ENCODE results near the gene INTS15. TPM values are rescaled to one million over a fixed set of nuclear protein-coding genes. Genes with fewer than 3 reads are reported as not detected.
"Not testable (repeated sequence)": the region's sequence is repeated elsewhere in the genome, so short reads cannot be mapped to it uniquely, and the experiment has no call there.

The INTS15 gene
- total RNA-seq, 6 donors from 2014 or later = 23.4 to 61.8 (median 35.4) TPM

DNA sequence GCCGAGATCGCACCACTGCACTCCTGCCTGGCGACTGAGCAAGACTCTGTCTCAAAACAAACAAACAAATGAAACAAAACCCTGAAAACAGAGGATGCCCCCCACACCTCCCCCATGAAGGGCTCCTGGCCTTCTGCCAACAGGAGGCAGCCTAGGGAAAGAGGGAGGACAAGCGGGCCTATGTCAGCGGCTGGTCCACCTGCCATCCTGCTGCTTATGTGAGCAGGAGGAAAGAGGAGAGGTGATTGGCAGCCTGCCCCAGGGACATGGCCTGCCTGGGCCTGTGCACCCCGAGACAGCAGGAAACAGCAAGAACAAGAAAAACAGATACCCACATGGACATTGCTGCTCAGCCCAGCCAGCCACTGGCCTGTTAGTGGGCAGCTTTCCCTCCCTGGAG is 38.2 kb downstream of the INTS15 start:
- TF ChIP-seq POLR2A (IDR thresholded peaks at IDR 0.05) = no peak
- no peaks in the 10 kb centered on the region for H3K9me3 ChIP-seq
- no peaks in the 10 kb centered on the region for H3K27me3 ChIP-seq
- ATAC-seq (ENCODE audit: low FRiP score in 2 of 2) = no peak
- H3K4me3 ChIP-seq = no peak overlapping the region
- H3K36me3 ChIP-seq = peaks cover 0 to 10% (median 4%) of the 10 kb centered on the region in 4 donors
- H3K4me1 ChIP-seq = peaks cover 0 to 6% (median 0%) of the 10 kb centered on the region in 4 donors
- WGBS, 2 donors = 85 to 89% methylated on average over 6 of the region's 6 CpGs
- H3K27ac ChIP-seq = no peak overlapping the region
- no peak for DNase-seq

DNA sequence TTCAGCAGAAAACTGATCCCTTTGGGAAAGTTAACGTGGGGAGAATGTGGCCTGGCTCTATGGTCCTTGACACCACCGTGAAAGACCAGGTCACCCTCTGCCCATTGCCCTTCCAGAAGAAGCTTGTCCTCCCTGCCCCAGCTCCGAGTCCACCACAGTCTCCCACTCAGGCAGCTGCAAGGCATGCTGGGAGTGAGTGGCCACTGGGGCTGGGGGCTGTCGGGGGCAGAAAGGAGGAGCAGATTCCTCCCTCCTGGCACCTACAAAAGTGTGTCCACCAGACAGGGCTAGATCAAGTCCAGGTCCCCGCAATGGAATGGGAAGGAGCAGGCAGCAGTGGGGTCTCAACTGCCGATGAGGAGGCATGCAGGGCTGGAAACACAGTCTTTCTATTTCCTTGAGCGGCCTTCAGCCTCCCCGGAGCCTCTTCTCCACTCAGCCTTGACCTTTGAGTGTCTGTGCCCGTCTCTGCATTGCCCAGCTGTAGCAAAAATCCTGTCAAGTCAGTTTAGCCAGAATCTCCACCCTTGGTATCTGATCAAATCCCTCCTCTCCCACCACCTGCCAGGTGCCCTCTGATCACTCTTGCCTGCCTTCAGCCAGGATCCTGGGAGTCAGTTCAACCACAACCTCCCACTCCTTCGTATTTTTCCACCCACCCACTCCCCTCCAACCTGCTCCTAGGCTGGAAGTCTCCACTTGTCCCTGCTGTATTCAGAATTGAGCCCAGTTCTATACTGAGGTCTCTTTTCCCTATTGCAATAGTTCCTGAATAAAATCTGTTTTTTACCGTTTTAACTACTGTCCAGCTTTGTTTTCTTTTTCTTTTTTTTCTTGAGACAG is 40.4 kb downstream of the INTS15 start:
- Histone ChIP-seq H3K27me3 (no peaks in the 10 kb centered on the region), H3K4me1 (no peaks in the 10 kb centered on the region), H3K4me3 (no peak overlapping the region), H3K27ac (no peak overlapping the region), H3K9me3 (no peaks in the 10 kb centered on the region), H3K36me3 (no peaks in the 10 kb centered on the region)
- TF ChIP-seq POLR2A (IDR thresholded peaks at IDR 0.05) (no peak), POLR2AphosphoS5 (IDR thresholded peaks at IDR 0.05) (no peak), EP300 (IDR thresholded peaks at IDR 0.05) (no peak)
- TF ChIP-seq, protein P1, sequence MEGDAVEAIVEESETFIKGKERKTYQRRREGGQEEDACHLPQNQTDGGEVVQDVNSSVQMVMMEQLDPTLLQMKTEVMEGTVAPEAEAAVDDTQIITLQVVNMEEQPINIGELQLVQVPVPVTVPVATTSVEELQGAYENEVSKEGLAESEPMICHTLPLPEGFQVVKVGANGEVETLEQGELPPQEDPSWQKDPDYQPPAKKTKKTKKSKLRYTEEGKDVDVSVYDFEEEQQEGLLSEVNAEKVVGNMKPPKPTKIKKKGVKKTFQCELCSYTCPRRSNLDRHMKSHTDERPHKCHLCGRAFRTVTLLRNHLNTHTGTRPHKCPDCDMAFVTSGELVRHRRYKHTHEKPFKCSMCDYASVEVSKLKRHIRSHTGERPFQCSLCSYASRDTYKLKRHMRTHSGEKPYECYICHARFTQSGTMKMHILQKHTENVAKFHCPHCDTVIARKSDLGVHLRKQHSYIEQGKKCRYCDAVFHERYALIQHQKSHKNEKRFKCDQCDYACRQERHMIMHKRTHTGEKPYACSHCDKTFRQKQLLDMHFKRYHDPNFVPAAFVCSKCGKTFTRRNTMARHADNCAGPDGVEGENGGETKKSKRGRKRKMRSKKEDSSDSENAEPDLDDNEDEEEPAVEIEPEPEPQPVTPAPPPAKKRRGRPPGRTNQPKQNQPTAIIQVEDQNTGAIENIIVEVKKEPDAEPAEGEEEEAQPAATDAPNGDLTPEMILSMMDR (IDR thresholded peaks at IDR 0.05) = no peak
- 72 to 73% methylated on average over 8 to 10 of the region's 11 CpGs for WGBS, 2 donors
- no peak for ATAC-seq (ENCODE audit: low FRiP score in 2 of 2)
- no peak for DNase-seq

DNA sequence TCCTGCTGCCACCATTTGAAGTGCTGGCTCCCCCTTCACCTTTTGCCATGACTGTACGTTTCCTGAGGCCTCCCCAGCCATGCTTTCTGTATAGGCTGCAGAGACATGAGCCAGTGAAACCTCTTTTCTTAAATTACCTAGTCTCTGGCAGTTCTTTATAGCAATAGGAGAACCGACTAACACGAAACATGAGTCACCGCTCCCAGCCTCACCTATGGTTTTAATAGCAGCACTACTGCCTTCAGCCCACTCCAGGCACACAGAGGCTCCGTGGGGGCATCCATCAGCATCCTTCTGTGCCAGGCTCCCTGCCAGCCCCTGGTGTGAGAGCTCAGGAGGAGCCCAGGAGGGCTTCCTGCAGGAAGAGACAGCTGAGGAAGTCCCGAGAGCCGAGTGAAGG is 41.8 kb downstream of the INTS15 start:
- Histone ChIP-seq H3K27ac (no peak overlapping the region), H3K27me3 (no peaks in the 10 kb centered on the region), H3K4me3 (no peak overlapping the region), H3K36me3 (no peaks in the 10 kb centered on the region), H3K9me3 (no peaks in the 10 kb centered on the region), H3K4me1 (peaks cover 4 to 10% (median 5%) of the 10 kb centered on the region in 4 donors)
- DNase-seq (no peak), ATAC-seq (ENCODE audit: low FRiP score in 2 of 2) (no peak)
- no peak for TF ChIP-seq EP300 (IDR thresholded peaks at IDR 0.05)
- TF ChIP-seq POLR2A (IDR thresholded peaks at IDR 0.05) = no peak
- TF ChIP-seq, protein P1 (IDR thresholded peaks at IDR 0.05) = no peak
- no peak for TF ChIP-seq POLR2AphosphoS5 (IDR thresholded peaks at IDR 0.05)
- 75 to 80% methylated on average over 5 to 7 of the region's 7 CpGs for WGBS, 2 donors

DNA sequence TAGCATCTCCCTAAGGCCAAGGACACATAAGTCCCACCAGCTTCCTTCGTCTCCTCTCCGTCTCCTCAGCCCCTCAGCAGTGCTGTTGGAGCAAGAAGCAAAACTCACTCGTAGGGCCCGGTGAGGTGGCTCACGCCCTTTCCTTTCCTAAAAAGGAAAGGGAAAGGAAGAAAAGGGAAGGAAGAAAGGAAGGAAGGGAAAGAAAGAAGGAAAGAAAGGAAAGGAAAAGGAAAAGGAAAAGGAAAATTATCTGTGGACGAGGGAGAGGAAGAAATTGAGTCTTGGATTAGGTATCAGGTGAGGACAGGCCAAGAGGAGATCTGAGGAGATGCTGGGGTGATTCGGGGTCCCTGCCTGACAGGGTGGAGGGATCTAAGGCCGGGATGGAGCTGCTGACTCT is 44.2 kb downstream of the INTS15 start:
- WGBS, 2 donors = 75 to 80% methylated on average over 8 of the region's 8 CpGs
- no peaks in the 10 kb centered on the region for H3K9me3 ChIP-seq
- no peak overlapping the region for H3K4me3 ChIP-seq
- no peaks in the 10 kb centered on the region for H3K36me3 ChIP-seq
- no peak for TF ChIP-seq EP300 (IDR thresholded peaks at IDR 0.05)
- H3K27ac ChIP-seq = peak overlapping the region in 1 of 4 donors; percentile 18
- DNase-seq = no peak
- no peak for ATAC-seq (ENCODE audit: low FRiP score in 2 of 2)
- H3K27me3 ChIP-seq = no peaks in the 10 kb centered on the region
- peaks cover 16 to 24% (median 20%) of the 10 kb centered on the region in 4 donors for H3K4me1 ChIP-seq

DNA sequence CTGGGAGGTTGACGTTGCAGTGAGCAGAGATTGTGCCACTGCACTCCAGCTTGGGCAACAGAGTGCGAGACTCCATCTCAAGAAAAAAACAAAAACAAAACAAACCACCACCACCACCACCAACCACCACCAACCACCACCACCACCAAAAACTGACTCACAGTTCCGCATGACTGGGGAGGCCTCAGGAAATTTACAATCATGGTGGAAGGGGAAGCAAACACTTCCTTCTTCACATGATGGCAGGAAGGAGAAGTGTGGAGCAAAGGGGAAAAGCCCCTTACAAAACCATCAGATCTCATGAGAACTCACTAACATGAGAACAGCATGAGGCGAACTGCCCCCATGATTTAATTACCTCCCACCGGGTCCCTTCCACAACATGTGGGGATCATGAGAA is 45.1 kb downstream of the INTS15 start:
- WGBS, 2 donors = 73 to 75% methylated on average over 5 of the region's 5 CpGs
- H3K27ac ChIP-seq = peak overlapping the region; percentile 58 to 74 (median 70)
- H3K27me3 ChIP-seq; H3K36me3 ChIP-seq; ATAC-seq (ENCODE audit: low FRiP score in 2 of 2); H3K9me3 ChIP-seq; H3K4me3 ChIP-seq: not testable (repeated sequence)
- DNase-seq = peak in 1 of 2 donors; percentile 41
- H3K4me1 ChIP-seq = peaks cover 21 to 33% (median 28%) of the 10 kb centered on the region in 4 donors

DNA sequence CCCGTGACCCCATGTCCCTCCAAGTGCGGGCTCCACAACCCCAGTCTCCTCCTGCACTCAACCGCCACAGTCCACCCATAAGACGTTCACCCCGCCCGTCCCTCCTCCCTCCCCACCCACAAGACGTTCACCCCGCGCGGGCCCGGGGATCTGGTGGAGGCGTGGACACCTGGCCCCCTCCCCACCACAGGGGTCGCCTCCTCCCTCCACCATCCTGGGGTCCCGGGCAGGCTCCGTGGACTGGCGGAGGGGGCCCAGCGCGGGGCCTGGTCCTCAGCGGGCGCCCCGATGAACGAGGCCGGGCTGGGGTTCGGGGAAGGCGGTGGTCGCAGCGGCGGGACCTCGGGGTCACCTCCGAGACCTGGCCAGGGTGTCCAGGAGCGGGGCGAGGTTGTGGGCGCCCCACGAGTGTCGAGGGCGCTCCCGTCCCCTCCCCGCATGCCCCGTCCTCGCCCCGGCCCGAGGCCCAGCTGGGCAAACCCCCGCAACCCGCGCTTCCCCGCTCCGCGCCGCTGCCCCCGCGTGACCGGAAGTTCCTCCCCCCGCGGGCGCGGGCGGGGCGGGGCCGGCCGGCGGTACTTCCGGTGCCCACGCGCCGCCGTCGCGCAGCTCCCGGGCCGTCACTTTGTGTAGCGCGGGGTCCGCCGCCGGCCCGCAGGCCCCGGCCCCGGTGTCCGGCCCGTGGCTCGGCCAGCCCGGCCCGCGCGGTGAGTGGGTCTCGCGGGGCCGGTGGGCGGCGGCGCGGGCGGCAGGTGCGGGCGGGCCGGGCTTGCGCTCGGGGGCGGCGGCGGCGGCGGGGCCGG is 47.1 kb downstream of the INTS15 start, which contains the start of gene ZNF316:
TSS of gene ZNF316 (plus strand) at position 578 of the 803 bp plus-strand sequence. CDS start 5,092 bp downstream, outside the sequence.
- no peaks in the 10 kb centered on the region for H3K27me3 ChIP-seq
- peak within 1 kb of the TSS; percentile 73 to 93 (median 86) for H3K27ac ChIP-seq
- WGBS, 2 donors = 5 to 12% methylated on average over 6 to 16 of the region's 104 CpGs
- peak; percentile 61 to 95 for DNase-seq
- peaks cover 22 to 42% (median 30%) of the 10 kb centered on the region in 4 donors for H3K4me1 ChIP-seq
- ATAC-seq (ENCODE audit: low FRiP score in 2 of 2) = peak; percentile 45 to 90
- H3K9me3 ChIP-seq = no peaks in the 10 kb centered on the region
- H3K36me3 ChIP-seq = peaks cover 0 to 16% (median 8%) of the 10 kb centered on the region in 4 donors
- peak within 1 kb of the TSS; percentile 70 to 89 (median 78) for H3K4me3 ChIP-seq
- TF ChIP-seq EP300 (IDR thresholded peaks at IDR 0.05) (no peak), POLR2AphosphoS5 (IDR thresholded peaks at IDR 0.05) (peak; percentile 22 to 62), POLR2A (IDR thresholded peaks at IDR 0.05) (peak in 1 of 4 donors; percentile 83)

All from upper lobe of left lung (tissue), 6 donors.